Suppressor macrophage treated with lipopolysaccharide for 1 hour (primary cell): ENCODE data around the gene TRABD2A.

Experiments used
- DNase-seq, 3 donors: peaks; one replicate each; pipeline ENCODE4 v3.0.0-alpha.2; 2020 to 2022

The TRABD2A gene

DNA sequence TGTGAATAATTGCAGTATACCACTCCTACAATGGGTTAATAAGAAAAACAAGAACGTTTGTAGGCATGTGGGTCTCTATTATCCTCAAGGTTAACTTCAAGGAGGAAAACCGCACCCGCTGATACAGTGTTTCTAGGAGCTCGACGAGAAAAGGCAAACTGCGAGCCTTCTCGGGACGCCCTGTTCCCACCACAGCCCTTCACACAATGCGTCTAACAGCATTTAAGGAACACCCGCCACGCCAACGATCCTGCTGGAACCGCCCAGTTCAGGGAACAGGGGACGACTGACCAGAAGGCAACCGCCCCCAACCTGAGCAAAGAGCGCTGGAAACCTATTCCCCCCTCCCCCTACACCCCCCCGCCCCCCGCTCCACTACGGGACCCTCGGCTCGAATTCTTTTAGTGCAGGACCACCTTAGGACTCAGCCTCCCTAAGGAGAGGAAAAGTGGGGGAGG lies 23.9 kb upstream of the TRABD2A start:
- peak; percentile 76 to 85 (median 83) for DNase-seq

GRCh38 chr2:84904151-84904550 lies 23.3 kb upstream of the TRABD2A start:
- no peak for DNase-seq

DNA sequence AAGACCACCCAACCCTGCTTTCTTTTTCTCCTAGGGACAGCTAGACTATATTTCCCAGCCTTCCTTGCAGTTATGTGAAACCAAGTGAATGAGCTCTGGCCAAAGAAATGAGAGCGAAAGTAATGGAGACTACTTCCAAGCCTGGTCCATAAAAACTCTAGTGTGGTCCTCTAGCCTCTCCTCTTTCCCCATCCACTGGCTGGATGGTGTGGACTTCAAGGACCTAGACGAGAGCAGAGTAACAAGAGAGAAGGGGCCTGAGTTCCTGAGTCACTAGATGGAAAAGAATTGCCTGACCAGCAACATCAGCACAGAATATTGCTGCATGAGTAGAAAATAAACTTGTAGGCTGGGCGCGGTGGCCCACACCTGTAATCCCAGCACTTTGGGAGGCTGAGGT lies 21.6 kb upstream of the TRABD2A start:
- peak in 1 of 3 donors; percentile 15 for DNase-seq

GRCh38 chr2:84901593-84902120 lies 20.8 kb upstream of the TRABD2A start:
- peak in 1 of 3 donors; percentile 17 for DNase-seq

DNA sequence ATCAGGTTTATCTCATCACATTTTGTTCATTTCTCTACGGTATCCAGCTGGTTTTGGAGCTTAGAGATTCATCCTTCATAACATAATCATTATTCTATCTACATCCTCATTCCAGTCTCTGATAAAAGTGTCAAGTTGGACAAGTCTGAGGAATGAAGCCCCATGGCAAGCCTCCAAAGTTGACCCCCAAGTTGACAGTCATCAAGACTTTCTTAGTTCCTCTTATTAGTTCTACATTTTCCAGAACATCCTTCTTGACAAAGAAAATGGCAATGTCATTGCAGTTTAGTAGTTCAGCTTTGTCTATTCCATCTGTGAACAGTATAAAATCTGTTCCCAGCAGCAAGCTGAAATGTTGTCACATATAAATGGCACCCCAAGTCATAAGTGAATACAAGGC lies 20.1 kb upstream of the TRABD2A start:
- DNase-seq, result peak in 1 of 3 donors; percentile 50

DNA sequence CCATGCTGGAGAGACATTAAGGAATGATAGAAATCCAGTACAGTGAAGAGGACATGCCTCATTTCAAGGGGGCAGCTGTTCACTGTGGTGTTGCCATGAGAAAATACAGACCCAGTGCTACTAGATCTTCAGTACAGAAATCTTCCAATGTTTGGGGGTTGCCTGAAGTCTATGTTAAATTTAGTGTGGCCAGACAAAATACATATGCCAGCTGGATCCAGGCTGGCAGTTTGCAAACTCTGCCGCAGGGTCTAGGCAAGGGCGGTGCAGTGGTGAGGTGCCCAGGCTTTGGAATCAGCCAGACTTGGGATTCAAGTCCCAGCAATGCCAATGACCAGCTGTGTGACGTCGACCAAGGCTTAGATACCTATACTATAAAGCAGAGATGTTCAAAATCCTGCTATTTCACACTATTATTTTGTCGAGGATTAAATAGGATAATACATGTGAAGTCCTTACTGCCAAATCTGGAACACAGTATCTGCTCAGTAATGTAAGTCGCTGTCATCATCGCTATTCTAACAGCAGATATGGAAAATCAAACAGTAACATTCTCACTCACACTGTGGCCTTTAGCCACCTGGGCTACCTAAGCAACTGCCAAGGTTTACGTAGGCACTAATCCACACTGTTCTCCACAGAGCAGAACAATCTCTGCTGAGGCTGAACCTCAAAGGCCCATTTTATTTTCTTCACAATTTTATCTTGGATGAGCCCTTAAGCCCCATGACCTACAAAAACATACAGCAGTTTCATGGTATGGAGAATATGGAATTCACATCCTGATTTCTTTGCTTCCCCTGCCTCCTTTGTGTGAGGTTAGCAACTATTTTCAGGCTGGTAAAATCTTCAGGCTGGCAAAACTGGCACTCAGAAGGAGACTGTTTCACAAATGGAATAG lies 18.7 kb upstream of the TRABD2A start:
- DNase-seq, result peak in 1 of 3 donors; percentile 15

DNA sequence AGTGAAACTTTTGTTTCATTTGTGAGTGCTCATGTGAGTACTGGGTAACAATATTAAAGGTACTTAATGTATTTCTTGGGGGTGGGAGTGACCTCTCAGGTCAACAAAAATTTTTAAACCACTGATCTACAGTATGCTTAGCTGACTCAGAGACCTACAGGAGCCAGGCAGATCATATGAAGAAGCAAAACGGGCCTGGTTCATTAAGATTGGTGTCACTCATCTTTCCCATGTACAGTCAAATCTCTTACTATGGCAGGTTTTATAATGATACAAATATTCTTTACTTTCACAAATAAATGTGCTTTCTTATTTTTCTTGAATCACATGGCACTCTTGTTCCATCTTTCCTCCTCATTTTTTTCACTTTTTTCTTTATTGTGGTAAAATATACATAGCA lies 16.9 kb upstream of the TRABD2A start:
- DNase-seq, result no peak

GRCh38 chr2:84896567-84896966 lies 15.7 kb upstream of the TRABD2A start:
- DNase-seq, result peak in 1 of 3 donors; percentile 16

DNA sequence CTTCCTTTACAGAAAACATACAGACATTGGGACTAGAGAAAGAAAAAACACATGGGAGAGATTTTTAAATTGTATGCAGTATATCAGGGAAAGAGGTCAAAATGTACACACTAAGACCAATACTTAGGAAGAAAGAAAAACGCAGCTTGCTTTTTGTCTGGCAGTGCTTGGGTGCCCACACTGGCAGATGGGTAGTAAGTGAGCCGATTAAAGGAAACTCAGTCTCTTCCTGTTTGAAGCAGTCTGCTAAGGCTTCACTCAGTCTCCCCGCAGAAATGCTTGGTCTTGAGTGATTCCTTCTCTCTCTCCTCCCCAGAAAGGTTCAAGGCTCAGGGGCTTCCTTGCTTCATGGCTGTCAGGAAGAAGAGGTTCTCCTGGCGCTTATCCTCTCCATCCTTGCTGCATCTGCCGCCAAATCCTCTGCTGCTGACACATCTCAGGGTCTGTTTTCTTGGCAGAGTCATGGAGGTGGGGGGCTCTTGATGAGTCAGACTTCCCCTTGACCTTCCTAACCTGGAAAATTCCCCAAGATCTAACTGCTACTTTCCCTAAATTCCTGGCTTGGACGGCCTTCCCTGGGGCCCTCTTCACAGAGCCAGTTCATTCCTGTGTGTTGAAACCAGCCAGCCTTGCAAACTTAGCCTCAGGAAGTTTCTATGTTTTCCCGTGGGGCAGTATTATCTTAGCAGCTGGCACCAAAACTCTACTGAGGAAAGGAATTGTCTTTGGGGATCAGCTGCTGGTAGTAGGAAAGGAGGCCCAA lies 14.1 kb upstream of the TRABD2A start:
- peak in 1 of 3 donors; percentile 25 for DNase-seq

GRCh38 chr2:84894131-84894586 lies 13.3 kb upstream of the TRABD2A start:
- DNase-seq, result peak in 1 of 3 donors; percentile 19

- peak in 1 of 3 donors; percentile 17 for DNase-seq
Observed at GRCh38 chr2:84891355-84892010, 10.6 kb upstream of the TRABD2A start.

- peak in 1 of 3 donors; percentile 16 for DNase-seq
Observed at GRCh38 chr2:84889332-84889731, 8.4 kb upstream of the TRABD2A start.

DNA sequence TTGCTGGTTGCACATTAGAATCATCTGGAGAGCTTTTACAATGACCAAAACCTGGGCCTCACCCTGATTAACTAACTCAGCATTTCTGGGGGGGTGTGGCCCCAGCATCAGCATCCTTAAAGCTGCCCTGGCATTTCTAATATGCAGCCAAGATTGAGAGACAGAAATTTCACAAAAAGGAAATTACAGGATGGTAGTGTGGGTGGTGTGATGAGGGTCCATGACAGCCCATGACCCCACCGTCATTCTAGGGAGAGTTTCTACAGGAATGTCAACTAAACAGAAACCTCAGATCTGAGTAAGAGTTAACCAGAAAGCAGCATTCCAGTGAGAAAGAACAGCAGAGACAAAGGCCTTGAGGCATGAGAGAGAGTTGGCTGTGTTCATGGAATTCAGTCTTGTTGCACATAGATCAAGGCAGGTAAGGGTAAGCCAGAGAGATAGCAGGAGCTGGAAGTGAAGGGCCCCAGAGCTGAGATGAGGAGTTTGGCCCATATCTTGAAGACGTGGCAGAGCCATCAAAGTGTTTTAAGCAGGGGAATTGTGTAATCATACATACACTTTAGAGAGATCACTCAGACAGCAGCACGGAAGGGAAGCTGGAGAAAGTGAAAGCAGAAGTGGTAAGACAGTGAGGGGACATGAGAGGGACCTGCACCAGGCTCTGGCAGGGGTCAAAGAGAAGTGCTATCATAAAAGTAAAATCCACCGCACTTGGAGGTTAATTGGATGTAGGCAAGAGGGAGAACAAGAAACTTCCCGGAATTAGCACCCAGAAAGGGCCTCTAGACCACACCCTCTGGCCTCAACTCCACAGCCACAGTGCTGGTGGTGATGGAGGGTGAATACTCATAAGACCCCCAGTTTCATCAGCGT lies 7.8 kb upstream of the TRABD2A start:
- peak; percentile 80 to 87 (median 85) for DNase-seq

DNA sequence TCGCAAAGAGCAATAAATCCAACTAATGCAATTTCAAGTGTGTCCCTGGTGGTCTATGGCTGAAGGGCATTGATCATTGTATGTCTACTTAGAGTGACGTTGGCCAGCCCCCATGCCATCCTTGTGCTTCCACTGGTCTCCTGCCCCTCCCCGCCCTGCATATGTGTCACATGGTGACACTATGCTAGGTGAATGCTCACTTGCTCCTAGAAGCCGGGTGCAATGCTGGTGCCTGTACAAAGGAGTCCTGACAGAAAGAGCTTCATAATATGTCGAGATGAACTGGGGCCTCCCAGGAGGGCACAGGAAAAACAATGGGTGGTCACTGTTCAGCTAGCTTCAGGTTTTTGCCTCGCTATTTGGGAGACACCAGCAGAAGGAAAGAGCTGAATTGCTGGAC lies 5.9 kb upstream of the TRABD2A start:
- DNase-seq, result no peak

DNA sequence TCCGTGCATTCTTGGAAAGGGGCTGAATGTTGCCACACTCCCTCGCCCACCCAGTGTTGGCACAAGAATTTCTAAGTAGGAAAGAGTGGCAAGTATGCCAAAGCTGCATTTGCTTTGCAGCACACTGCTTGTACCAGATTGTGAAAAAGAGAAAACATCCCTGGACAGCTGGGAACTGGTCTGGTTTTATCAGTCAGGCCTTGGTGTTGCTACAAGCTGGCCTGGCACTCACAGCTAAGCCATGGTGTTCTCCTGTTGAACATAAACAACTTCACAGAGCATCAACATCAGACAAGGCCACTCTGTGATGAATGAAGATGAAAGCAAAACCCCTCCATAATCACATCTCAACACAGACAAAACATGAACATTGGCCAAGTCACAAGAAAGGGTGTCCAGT lies 4.2 kb upstream of the TRABD2A start:
- DNase-seq, result no peak

- no peak for DNase-seq
Observed at GRCh38 chr2:84884449-84884848, 3.6 kb upstream of the TRABD2A start.

DNA sequence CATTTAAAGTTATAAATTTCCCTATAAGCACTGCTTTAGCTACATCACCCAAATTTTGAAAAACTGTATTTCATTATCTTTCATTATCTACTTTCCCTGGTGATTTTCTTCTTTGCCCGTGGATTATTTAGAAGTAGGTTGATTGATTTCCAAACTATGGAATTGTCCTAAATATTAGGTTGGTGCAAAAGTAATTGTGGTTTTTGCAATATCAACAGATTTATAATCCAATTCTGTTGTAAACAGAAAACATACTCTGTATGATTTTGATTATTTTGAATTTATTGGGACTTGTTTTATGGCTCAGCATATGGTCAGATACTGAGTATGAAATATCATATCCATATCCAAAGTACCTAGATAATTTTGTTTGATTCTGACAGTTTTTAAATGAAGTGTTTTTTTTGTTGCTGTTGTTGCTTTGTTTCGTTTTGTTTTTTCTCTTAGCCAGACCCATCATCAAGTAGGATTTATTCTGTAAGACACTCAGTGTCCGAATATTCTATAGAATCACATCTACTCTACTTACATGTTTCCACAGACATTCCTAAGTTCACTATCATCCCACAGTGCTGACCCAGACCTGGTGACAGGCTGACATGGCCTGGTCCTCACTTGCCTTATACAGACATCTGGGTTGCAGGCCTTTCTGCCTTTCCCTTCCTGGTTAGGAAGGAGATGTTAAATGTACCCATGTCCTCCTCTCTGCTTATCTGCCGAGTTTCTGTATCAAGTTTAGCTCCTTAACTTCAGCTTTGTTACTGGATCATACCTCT lies 2.1 kb upstream of the TRABD2A start:
- DNase-seq, result no peak

GRCh38 chr2:84882414-84882738 lies 1.5 kb upstream of the TRABD2A start:
- DNase-seq, result no peak

DNA sequence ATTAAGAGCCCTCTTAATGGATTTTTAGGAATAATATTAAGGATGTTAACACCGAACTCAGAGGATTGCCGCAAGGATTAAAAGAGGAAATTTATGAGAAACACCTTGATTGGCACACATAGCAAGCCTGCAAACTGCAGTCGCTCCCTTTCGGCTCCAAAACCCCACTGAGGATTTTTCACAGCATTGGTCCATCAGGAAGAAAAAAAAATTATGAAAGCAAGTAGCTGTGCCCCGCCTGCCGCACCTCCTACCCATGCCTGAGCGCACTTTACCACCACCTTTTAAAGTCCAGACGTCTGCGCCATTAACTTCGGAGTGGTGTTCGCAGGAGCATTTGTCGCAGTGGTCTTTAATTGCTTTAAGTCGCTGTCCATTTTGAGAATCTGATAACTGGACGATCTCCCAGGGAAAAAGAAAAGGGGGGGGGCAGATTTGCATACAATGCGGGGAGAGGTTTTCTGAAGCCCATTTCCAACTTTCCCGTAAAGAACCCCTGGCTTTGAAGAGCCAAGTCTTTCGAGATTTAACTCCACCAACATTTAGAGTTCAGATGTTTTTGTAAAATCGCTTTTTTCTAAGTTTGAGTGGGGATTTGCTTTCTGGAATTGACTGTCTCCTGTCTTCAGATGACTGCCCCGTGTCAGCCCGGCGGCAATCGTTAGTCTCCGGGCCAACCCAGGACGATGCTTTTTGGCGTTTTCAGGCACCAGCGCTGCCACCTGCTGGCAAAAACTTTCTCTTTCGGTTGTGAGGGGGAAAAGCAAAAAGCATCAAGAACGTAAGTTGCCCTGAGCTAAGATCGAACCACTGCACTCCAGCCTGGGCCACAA lies 913 bp upstream of the TRABD2A start:
- peak; percentile 82 to 86 (median 85) for DNase-seq

- DNase-seq, result no peak
Observed at GRCh38 chr2:84880395-84880644, 564 bp downstream of the TRABD2A start.
